Ectodermal cell (in vitro differentiated cells): ENCODE data around the gene CPNE7.

Source experiments
- H3K27ac ChIP-seq: 2 replicates; pipeline ENCODE4 v1.7.0; 2013; ENCODE audit warnings: mild to moderate bottlenecking, low read depth, low read length; ENCODE audit not compliant: insufficient read depth, poor library complexity, severe bottlenecking
- H3K27me3 ChIP-seq: 2 replicates; pipeline ENCODE4 v1.7.0; 2013; ENCODE audit warnings: mild to moderate bottlenecking, low read length; ENCODE audit not compliant: insufficient read depth, control insufficient read depth, poor library complexity, severe bottlenecking
- H3K36me3 ChIP-seq: one replicate; pipeline ENCODE4 v1.7.0; 2013; ENCODE audit warnings: low read length; ENCODE audit not compliant: control insufficient read depth, insufficient read depth
- H3K4me1 ChIP-seq: one replicate; pipeline ENCODE4 v1.7.0; 2013; ENCODE audit warnings: low read length; ENCODE audit not compliant: control insufficient read depth, insufficient read depth
- H3K4me3 ChIP-seq: 2 replicates; pipeline ENCODE4 v1.7.0; 2013; ENCODE audit warnings: low read depth, low read length, control low read depth; ENCODE audit not compliant: insufficient read depth
- H3K9me3 ChIP-seq: 2 replicates; pipeline ENCODE4 v1.7.0; 2013; ENCODE audit warnings: mild to moderate bottlenecking, low read length, moderate library complexity; ENCODE audit not compliant: control insufficient read depth
- WGBS, 2 experiments: methylation state at CpG; one replicate each; pipeline ENCODE4 v1.1.7; 2013; ENCODE audit warnings: missing lambda C conversion rate in 2 of 2; 5-methylcytosine and 5-hydroxymethylcytosine counted together

The CPNE7 gene

GRCh38 chr16:89613954-89614459 is 38.4 kb downstream of the CPNE7 start:
- no peaks in the 10 kb centered on the region for H3K27me3 ChIP-seq
- 92 to 94% methylated on average over 22 of the region's 22 CpGs for WGBS, 2 experiments
- no peaks in the 10 kb centered on the region for H3K36me3 ChIP-seq
- H3K27ac ChIP-seq, result no peak overlapping the region
- no peaks in the 10 kb centered on the region for H3K9me3 ChIP-seq
- no peaks in the 10 kb centered on the region for H3K4me1 ChIP-seq
- no peak overlapping the region for H3K4me3 ChIP-seq

- Histone ChIP-seq H3K27me3 (no peaks in the 10 kb centered on the region), H3K4me3 (no peak overlapping the region), H3K27ac (no peak overlapping the region), H3K4me1 (no peaks in the 10 kb centered on the region), H3K9me3 (no peaks in the 10 kb centered on the region), H3K36me3 (no peaks in the 10 kb centered on the region)
- WGBS, 2 experiments, result 84 to 86% methylated on average over 13 of the region's 13 CpGs
Observed at GRCh38 chr16:89615176-89615575, 39.6 kb downstream of the CPNE7 start.

GRCh38 chr16:89615596-89616090 is 40.1 kb downstream of the CPNE7 start:
- H3K4me1 ChIP-seq, result no peaks in the 10 kb centered on the region
- WGBS, 2 experiments, result 50 to 52% methylated on average over 17 of the region's 17 CpGs
- H3K27ac ChIP-seq, result no peak overlapping the region
- H3K27me3 ChIP-seq, result no peaks in the 10 kb centered on the region
- H3K9me3 ChIP-seq, result no peaks in the 10 kb centered on the region
- no peak overlapping the region for H3K4me3 ChIP-seq
- H3K36me3 ChIP-seq, result no peaks in the 10 kb centered on the region

- no peaks in the 10 kb centered on the region for H3K9me3 ChIP-seq
- 94 to 95% methylated on average over 20 of the region's 20 CpGs for WGBS, 2 experiments
Observed at GRCh38 chr16:89616623-89617022, 41.1 kb downstream of the CPNE7 start.

GRCh38 chr16:89617036-89617435 is 41.5 kb downstream of the CPNE7 start:
- Histone ChIP-seq H3K4me3 (no peak overlapping the region), H3K27me3 (no peaks in the 10 kb centered on the region), H3K27ac (no peak overlapping the region), H3K4me1 (no peaks in the 10 kb centered on the region), H3K9me3 (no peaks in the 10 kb centered on the region), H3K36me3 (no peaks in the 10 kb centered on the region)
- 73 to 74% methylated on average over 6 of the region's 6 CpGs for WGBS, 2 experiments

More at GRCh38 chr16:89616623-89617022, 41.1 kb downstream of the CPNE7 start:
- no peak overlapping the region for H3K4me3 ChIP-seq
- H3K4me1 ChIP-seq, result no peaks in the 10 kb centered on the region
- no peaks in the 10 kb centered on the region for H3K36me3 ChIP-seq
- H3K27me3 ChIP-seq, result no peaks in the 10 kb centered on the region
- no peak overlapping the region for H3K27ac ChIP-seq

- Histone ChIP-seq H3K4me3 (no peak overlapping the region), H3K36me3 (no peaks in the 10 kb centered on the region), H3K4me1 (no peaks in the 10 kb centered on the region), H3K27ac (no peak overlapping the region), H3K27me3 (no peaks in the 10 kb centered on the region), H3K9me3 (no peaks in the 10 kb centered on the region)
- WGBS, 2 experiments, result 78 to 80% methylated on average over 13 to 15 of the region's 16 CpGs
Observed at GRCh38 chr16:89618109-89618998, 42.8 kb downstream of the CPNE7 start.

GRCh38 chr16:89619840-89620239 is 44.3 kb downstream of the CPNE7 start:
- Histone ChIP-seq H3K4me1 (no peaks in the 10 kb centered on the region), H3K9me3 (no peaks in the 10 kb centered on the region), H3K27ac (peak overlapping the region; percentile 16), H3K36me3 (no peaks in the 10 kb centered on the region), H3K4me3 (no peak overlapping the region), H3K27me3 (peaks cover 8% of the 10 kb centered on the region)
- 43 to 45% methylated on average over 12 of the region's 12 CpGs for WGBS, 2 experiments

- 84 to 85% methylated on average over 16 of the region's 16 CpGs for WGBS, 2 experiments
- Histone ChIP-seq H3K27ac (no peak overlapping the region), H3K36me3 (no peaks in the 10 kb centered on the region), H3K4me1 (no peaks in the 10 kb centered on the region), H3K9me3 (no peaks in the 10 kb centered on the region), H3K4me3 (no peak overlapping the region), H3K27me3 (peaks cover 8% of the 10 kb centered on the region)
Observed at GRCh38 chr16:89620406-89620841, 44.9 kb downstream of the CPNE7 start.

GRCh38 chr16:89621136-89621697 is 45.7 kb downstream of the CPNE7 start:
- no peak overlapping the region for H3K4me3 ChIP-seq
- WGBS, 2 experiments, result 89 to 90% methylated on average over 18 of the region's 18 CpGs
- H3K27ac ChIP-seq, result no peak overlapping the region
- H3K27me3 ChIP-seq, result peaks cover 8% of the 10 kb centered on the region
- no peaks in the 10 kb centered on the region for H3K9me3 ChIP-seq
- no peaks in the 10 kb centered on the region for H3K36me3 ChIP-seq
- no peaks in the 10 kb centered on the region for H3K4me1 ChIP-seq

- WGBS, 2 experiments, result 85 to 88% methylated on average over 32 of the region's 32 CpGs
- Histone ChIP-seq H3K36me3 (no peaks in the 10 kb centered on the region), H3K27me3 (peaks cover 8% of the 10 kb centered on the region), H3K4me1 (no peaks in the 10 kb centered on the region), H3K9me3 (no peaks in the 10 kb centered on the region), H3K4me3 (no peak overlapping the region), H3K27ac (no peak overlapping the region)
Observed at GRCh38 chr16:89621698-89622409, 46.3 kb downstream of the CPNE7 start.
